Glomerular endothelial cell (primary cell): ENCODE data around the gene GNAT3. TPM values are rescaled to one million over a fixed set of nuclear protein-coding genes. Genes with fewer than 3 reads are reported as not detected.

Experiments
- DNase-seq: peaks from one replicate; pipeline ENCODE4 v3.0.0-alpha.2; 2011; ENCODE audit warnings: low read depth, low spot score; ENCODE audit errors: extremely low read depth
- total RNA-seq: library from RNA; depleted of rRNA; stranded (reverse); fragments of >200 nt; gene quantifications from 2 replicates; pipeline ENCODE4 v1.2.3, GENCODE V29; 2015

The GNAT3 gene
- total RNA-seq, 1 donor from 2014 or later, result not detected

DNA sequence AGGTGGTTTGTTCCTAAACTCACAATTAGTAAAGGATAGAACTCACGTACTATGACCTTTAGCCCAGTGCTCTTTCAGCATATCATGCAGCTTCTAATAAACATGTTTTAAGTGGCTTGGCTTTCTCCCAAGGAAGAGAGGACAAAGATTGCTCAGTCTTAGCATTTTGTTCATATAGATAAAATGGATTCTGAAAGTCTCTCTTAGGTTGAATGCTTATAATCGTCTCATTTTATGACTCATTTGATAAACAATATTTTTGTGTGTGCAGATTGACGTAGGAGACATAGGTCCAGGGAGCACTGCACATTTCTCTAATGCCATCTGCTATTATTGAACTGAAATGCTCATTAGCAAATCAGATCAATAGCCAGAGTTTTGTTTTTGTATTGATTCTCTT, 44.8 kb downstream of the GNAT3 start:
- no peak for DNase-seq

GRCh38 chr7:80466636-80467035, 45.2 kb downstream of the GNAT3 start:
- DNase-seq, result no peak

DNA sequence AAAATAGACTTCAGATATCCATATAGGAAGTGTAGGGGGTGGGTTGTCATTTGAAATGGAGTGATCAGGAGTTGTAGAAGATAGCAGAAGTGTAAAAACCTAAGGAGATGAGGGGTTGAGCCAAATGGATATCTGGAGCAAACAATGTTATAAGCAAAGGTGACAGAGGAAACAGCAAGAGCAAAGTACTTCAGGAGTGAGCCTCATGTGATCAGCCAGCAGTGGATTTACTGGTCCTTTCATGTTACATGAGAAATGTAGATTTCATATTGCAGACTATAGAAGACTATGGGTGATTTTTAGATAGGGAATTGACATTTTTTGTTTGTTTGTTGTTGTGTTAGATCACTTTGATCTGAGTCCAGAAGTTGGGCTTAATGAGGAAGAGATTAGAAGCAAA, 47.7 kb downstream of the GNAT3 start:
- no peak for DNase-seq

DNA sequence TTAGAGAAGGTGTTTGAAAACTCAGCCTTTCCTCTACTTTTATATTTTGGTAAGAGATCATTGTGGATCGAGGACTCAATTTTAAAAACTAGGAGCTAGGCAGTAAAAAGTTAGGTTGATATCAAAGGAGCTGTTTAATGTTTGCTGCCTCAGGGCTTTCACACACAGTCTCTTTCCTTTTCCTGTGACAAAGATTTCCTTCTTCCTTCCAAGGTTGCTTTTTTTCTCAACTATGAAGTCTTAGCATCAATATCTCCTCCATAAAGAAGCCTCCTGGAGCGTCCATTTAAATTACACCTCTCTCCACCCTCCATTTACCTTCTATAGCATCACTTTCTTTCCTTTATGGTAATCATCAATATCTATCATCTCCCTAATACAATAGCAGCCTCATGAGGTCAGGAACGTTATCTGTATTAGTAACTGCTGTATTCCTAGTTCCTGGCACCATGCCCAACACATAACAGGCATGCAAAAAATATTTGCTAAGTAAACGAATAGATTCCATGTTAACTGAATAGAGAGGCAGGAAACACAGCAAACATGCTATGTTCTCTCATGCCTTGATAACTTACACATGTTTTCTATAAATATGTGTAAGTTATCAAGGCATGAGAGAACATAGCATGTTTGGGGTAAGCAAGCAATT, 48.5 kb downstream of the GNAT3 start:
- DNase-seq, result peak; percentile 34

DNA sequence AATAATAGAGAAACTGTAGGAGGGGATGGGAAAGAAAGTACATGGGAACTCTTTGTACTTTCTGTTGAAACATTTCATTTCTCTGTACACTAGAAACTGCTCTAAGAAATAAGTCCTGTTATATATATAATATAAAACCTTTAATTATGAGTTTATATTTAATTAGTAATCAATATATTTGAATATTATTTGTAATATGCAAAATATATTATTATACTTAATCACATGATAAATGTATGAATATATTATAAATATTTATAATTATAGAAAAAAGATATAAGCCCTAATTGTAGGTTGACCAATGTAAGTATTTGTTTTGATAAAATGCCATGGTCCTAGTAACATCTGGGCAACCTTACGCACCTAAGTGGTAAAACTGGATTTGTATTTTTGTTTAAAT, 51.0 kb downstream of the GNAT3 start:
- no peak for DNase-seq

- no peak for DNase-seq
These were observed 51.9 kb downstream of the GNAT3 start for GRCh38 chr7:80459776-80460510.

DNA sequence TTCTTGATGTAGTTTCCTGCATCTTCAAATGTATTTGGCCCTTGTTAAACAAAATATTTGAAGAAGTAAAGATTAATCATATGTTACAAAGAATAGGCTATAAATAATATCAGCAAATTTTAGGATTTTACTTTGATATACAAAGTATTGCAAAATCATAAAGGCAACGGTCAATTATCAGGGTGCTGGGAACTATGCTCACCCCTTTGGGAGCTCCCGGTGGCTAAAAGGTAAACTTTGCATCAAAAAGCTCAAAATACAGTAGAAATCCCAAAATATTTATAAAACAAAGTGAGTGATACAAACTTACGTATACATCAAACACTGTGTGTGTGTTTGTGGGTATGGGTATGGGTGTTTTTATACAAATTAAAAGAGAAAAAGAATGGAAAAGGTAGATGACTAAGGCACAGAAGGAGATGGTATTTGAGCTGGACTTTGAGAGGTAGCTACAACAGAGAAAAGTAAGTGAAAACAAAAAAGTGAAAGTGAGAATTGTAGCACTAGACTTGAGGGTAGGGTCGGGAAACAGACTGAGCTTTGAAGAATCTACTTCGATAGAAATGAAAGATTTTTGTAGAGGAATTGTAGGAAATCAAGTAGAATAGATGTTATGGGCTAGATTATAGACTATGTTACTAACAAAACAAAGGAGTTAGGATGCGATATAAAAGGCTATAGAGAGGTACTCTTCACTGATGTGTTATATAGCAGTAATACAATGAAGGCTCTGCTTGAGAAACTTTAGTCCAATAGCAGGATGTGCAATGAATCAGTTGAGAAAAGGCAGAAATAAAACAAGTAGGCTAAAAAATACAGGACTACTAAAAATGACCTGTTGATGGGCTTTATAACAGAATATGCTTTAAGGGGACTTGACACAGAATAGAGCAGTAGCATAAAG, 52.8 kb downstream of the GNAT3 start:
- DNase-seq, result no peak

- no peak for DNase-seq
These were observed 58.0 kb downstream of the GNAT3 start for GRCh38 chr7:80453699-80454340.

- DNase-seq, result no peak
These were observed 61.1 kb downstream of the GNAT3 start for GRCh38 chr7:80450621-80451308.

- no peak for DNase-seq
These were observed 62.0 kb downstream of the GNAT3 start for GRCh38 chr7:80449836-80450235.

DNA sequence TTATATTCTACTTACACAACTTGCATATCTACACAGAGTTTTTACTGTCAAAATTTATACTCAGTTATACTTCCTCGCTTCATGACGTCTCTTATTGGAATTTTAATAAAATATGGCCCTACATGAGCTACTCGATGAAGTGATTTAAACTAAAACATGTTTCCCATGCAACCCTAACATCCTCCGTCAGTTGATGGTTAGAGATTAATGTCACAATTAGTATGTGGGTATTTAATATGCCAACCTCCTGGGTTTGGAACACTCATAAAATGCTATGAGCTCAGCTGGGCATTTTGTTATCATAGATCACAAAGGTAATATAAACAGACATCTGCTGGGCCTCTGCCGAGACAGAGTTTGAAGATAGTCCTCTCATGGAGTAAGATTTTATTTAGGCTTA, 66.5 kb downstream of the GNAT3 start:
- no peak for DNase-seq

- DNase-seq, result no peak
These were observed 67.1 kb downstream of the GNAT3 start for GRCh38 chr7:80444811-80445210.

DNA sequence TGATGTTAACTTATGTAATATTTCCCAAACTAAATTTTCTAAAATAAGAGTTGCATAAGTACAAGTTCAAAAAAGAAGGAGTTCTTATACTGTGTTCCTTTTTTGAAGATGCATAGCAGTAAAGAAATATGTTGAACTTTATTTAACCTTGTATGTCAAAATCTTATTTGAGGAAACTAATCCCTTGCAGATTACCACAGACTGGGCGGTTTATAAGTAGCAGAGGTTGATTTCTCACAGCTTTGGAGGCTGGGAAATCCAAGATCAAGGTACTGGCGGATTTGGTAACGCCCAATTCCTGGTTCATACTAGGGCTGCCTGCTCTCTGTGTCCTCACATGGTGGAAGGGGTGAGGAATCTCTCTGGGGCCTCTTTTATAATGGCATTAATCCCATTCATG, 68.5 kb downstream of the GNAT3 start:
- no peak for DNase-seq

DNA sequence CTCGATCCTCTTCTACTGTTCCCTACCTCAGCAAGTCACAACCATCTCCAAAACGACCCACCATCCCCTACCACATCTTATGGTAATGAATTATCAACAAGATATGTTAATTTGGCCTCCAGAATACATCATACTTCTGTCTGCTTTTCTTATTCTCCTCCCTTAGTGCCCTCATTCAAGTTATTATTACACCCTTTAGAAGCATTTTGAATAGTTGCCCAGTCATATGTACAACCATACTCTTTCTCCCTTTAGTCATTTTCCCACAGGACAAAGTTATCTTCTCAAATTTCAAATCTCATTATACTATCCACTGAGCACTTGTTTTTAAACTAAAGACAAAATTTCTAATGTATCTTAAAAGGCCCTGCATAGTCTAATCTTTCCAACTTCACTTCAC, 71.0 kb downstream of the GNAT3 start:
- DNase-seq, result no peak

DNA sequence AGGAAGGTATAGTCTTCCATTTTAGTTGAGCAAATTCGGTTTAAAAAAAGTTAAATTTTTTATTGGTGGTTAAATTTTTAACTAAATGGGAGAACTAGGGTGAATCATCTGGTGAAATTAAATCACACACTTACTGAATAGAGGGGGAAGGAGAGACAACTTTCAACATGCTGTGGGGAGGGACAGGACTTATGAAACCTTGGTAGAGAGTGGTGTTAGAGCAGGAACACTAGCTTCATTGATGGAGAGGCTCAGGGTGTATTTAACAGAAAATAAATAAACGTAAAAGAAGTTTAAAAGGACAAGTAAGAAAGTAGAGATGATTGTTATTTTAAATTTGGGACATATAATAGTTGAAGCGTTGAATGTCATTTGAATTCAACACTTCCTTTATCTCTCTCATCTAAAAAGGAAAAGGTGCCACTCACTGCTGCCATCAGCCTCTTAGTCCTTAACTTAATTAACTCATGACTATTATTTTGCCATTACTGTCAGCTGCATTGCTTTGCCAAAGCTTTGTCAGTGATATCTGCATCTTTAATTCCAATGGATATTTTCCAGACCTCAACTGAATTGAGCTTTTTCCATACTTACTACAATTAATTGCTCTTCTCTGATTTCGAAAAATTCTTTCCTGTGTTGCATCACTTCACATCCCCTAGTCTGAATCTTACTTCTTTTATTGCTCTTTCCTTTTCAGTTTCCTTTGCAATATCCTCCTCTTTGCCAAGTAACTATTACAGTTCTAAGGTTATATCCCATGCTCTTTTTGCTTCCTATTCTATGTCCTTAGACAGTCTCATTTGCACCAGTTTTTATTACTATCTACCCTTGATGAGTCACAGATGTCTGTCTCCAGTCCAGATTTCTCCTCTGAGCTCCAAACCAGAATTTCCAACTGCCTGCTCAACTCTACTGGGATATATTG, 71.7 kb downstream of the GNAT3 start:
- no peak for DNase-seq

GRCh38 chr7:80435521-80435920, 76.3 kb downstream of the GNAT3 start:
- no peak for DNase-seq

DNA sequence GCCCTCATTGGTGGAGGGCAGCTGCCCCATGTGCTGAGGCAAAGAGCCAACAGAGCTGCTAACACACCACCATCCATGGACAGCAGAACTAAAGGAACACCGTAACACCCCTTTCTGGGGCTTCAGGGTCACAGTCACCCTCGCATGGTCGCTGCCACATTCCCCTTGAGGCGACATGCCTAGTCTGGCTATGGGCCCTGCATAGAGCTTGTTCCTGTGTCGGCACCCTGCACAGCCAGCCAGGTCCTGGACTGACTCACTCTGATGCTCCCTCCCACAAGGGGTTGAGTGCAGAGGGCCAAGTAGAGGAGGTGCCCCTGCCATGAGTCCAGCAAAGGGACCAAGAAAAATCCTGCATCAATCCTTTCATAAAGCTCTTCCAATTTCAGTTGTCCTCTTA, 77.8 kb downstream of the GNAT3 start:
- DNase-seq, result no peak

GRCh38 chr7:80432166-80432565, 79.7 kb downstream of the GNAT3 start:
- no peak for DNase-seq

- no peak for DNase-seq
These were observed 82.7 kb downstream of the GNAT3 start for GRCh38 chr7:80429181-80429580.
